ENCODE data around the gene C19orf38. TPM values are rescaled to one million over a fixed set of nuclear protein-coding genes. Genes with fewer than 3 reads are reported as not detected.

C19orf38 gene
- total RNA-seq, 1 experiment from 2014 or later = 0.61 TPM

GRCh38 chr19:10899151-10899653, 51.0 kb downstream of the C19orf38 start:
- no peak for TF ChIP-seq CTCF (IDR thresholded peaks at IDR 0.05; ENCODE audit: insufficient read depth in 1 of 2, low read depth in 1 of 2, low read length in 1 of 2, severe bottlenecking in 1 of 2, unreplicated experiment in 1 of 2)
- H3K27ac Mint-ChIP-seq (ENCODE audit: unreplicated experiment) = no peak overlapping the region
- no peaks in the 10 kb centered on the region for H3K9me3 Mint-ChIP-seq (ENCODE audit: unreplicated experiment)
- H3K4me3 Mint-ChIP-seq (ENCODE audit: unreplicated experiment) = no peak overlapping the region
- H3K36me3 Mint-ChIP-seq (ENCODE audit: insufficient read depth, unreplicated experiment) = peaks cover 6% of the 10 kb centered on the region
- H3K27me3 Mint-ChIP-seq (ENCODE audit: insufficient read depth, unreplicated experiment) = no peaks in the 10 kb centered on the region
- Histone ChIP-seq H3K4me3 (ENCODE audit: low read depth, low read length) (no peak overlapping the region), H3K27me3 (replicated peaks; ENCODE audit: control insufficient read depth, insufficient read depth, low read length) (no peaks in the 10 kb centered on the region), H3K4me1 (no peaks in the 10 kb centered on the region), H3K36me3 (ENCODE audit: control insufficient read depth, insufficient read depth, low read length) (0 out of 2 replicates have a peak, but pooled peaks cover 1% of the 10 kb centered on the region), H3K9me3 (no peaks in the 10 kb centered on the region)
- CTCF ChIA-PET = interaction anchor here (0.7 kb wide), 1 partner anchor 16 kb away, joined by 5 read pairs; no protein-coding TSS in a partner anchor
- H3K4me1 Mint-ChIP-seq (ENCODE audit: low read depth, unreplicated experiment) = no peaks in the 10 kb centered on the region
- no TSS peak for BruUV-seq (replicated peaks)
- POLR2A ChIA-PET = no interaction called here
- DNase-seq = no peak
- intact Hi-C loops (cut with micrococcal nuclease; ENCODE audit: unreplicated experiment) = no loop called here

- no TSS peak for BruUV-seq (replicated peaks)
- Histone ChIP-seq H3K9me3 (no peaks in the 10 kb centered on the region), H3K4me3 (ENCODE audit: low read depth, low read length) (no peak overlapping the region), H3K27me3 (replicated peaks; ENCODE audit: control insufficient read depth, insufficient read depth, low read length) (no peaks in the 10 kb centered on the region), H3K36me3 (ENCODE audit: control insufficient read depth, insufficient read depth, low read length) (no peaks in the 10 kb centered on the region; the same call in 1 of the 2 replicates), H3K4me1 (no peaks in the 10 kb centered on the region)
- CTCF ChIA-PET = no interaction called here
- intact Hi-C loops (cut with micrococcal nuclease; ENCODE audit: unreplicated experiment) = no loop called here
- TF ChIP-seq CTCF (IDR thresholded peaks at IDR 0.05; ENCODE audit: insufficient read depth in 1 of 2, low read depth in 1 of 2, low read length in 1 of 2, severe bottlenecking in 1 of 2, unreplicated experiment in 1 of 2) = no peak
- no peaks in the 10 kb centered on the region for H3K27me3 Mint-ChIP-seq (ENCODE audit: insufficient read depth, unreplicated experiment)
- POLR2A ChIA-PET = no interaction called here
- H3K4me1 Mint-ChIP-seq (ENCODE audit: low read depth, unreplicated experiment) = no peaks in the 10 kb centered on the region
- no peak overlapping the region for H3K4me3 Mint-ChIP-seq (ENCODE audit: unreplicated experiment)
- no peak for DNase-seq
- H3K36me3 Mint-ChIP-seq (ENCODE audit: insufficient read depth, unreplicated experiment) = peaks cover 52% of the 10 kb centered on the region
- no peaks in the 10 kb centered on the region for H3K9me3 Mint-ChIP-seq (ENCODE audit: unreplicated experiment)
- no peak overlapping the region for H3K27ac Mint-ChIP-seq (ENCODE audit: unreplicated experiment)
Measured at GRCh38 chr19:10907925-10908324, 59.7 kb downstream of the C19orf38 start.

- Histone ChIP-seq H3K36me3 (ENCODE audit: control insufficient read depth, insufficient read depth, low read length) (no peaks in the 10 kb centered on the region; the same call in 1 of the 2 replicates), H3K27me3 (replicated peaks; ENCODE audit: control insufficient read depth, insufficient read depth, low read length) (no peaks in the 10 kb centered on the region), H3K4me1 (no peaks in the 10 kb centered on the region), H3K9me3 (no peaks in the 10 kb centered on the region), H3K4me3 (ENCODE audit: low read depth, low read length) (no peak overlapping the region)
- Mint-ChIP-seq H3K9me3 (ENCODE audit: unreplicated experiment) (no peaks in the 10 kb centered on the region), H3K36me3 (ENCODE audit: insufficient read depth, unreplicated experiment) (peaks cover 56% of the 10 kb centered on the region), H3K4me3 (ENCODE audit: unreplicated experiment) (no peak overlapping the region), H3K27me3 (ENCODE audit: insufficient read depth, unreplicated experiment) (no peaks in the 10 kb centered on the region), H3K4me1 (ENCODE audit: low read depth, unreplicated experiment) (no peaks in the 10 kb centered on the region), H3K27ac (ENCODE audit: unreplicated experiment) (no peak overlapping the region)
- ChIA-PET POLR2A (no interaction called here), CTCF (no interaction called here)
- no peak for DNase-seq
- no TSS peak for BruUV-seq (replicated peaks)
- intact Hi-C loops (cut with micrococcal nuclease; ENCODE audit: unreplicated experiment) = no loop called here
- TF ChIP-seq CTCF (IDR thresholded peaks at IDR 0.05; ENCODE audit: insufficient read depth in 1 of 2, low read depth in 1 of 2, low read length in 1 of 2, severe bottlenecking in 1 of 2, unreplicated experiment in 1 of 2) = no peak
Measured at GRCh38 chr19:10908380-10908960, 60.3 kb downstream of the C19orf38 start.
